Activated naive CD4-positive, alpha-beta T cell treated with Interleukin-2 at 50 U/mL for 16 hours (primary cell): ENCODE data around the gene TRPV5.
"Not testable (repeated sequence)": the region's sequence is repeated elsewhere in the genome, so short reads cannot be mapped to it uniquely, and the experiment has no call there.

Experiments
- DNase-seq: peaks from one replicate; pipeline ENCODE4 v3.0.0-alpha.2; 2020

TRPV5 gene

GRCh38 chr7:142933624-142934023 is at the start of gene TRPV5:
Gene TRPV5, minus strand, starts transcription at chr7:142933746. Its CDS starts 287 bp downstream, at chr7:142933459.
- no peak for DNase-seq

GRCh38 chr7:142978402-142978801 is 44.9 kb upstream of the TRPV5 start:
- DNase-seq, result not testable (repeated sequence)

DNA sequence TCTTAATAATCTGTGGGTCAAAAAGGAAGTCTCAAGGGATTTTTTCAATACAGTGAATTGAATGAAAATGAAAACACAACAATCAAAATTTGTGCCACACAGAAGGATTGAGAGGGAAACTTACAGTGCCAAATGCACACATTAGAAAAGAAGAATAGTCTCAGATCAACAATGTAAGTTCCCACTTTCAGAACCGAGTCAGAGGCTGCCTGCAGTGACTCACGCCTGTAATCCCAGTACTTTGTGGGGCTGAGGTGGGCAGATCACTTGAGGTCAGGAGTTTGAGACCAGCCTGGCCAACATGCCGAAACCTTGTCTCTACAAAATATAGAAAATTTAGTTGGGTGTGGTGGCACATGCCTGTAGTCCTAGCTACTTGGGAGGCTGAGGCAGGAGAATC is 41.1 kb upstream of the TRPV5 start:
- DNase-seq, result no peak

DNA sequence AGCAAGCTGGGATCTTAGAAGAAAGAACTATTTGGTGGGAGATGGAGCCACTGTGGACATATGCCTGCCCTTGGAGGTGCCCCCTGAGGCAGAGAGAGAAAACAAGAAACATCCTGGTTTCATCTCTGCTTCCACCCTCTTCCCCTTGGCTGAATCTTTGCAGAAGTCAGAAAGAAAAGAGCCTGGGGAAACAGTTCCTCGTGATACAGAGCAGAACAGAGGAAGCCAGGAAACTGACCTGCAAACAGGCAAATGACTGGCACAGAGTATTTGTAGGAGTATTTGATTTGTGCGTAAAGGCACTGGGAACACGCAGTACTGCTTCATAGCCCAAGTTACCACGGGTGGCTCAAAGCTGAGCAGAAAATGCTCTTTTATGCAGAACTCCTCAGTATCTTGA is 35.6 kb upstream of the TRPV5 start:
- no peak for DNase-seq

GRCh38 chr7:142968229-142968628 is 34.7 kb upstream of the TRPV5 start:
- no peak for DNase-seq

- DNase-seq, result no peak
These were observed 31.1 kb upstream of the TRPV5 start for GRCh38 chr7:142964502-142965246.

GRCh38 chr7:142963993-142964392 is 30.4 kb upstream of the TRPV5 start:
- no peak for DNase-seq

DNA sequence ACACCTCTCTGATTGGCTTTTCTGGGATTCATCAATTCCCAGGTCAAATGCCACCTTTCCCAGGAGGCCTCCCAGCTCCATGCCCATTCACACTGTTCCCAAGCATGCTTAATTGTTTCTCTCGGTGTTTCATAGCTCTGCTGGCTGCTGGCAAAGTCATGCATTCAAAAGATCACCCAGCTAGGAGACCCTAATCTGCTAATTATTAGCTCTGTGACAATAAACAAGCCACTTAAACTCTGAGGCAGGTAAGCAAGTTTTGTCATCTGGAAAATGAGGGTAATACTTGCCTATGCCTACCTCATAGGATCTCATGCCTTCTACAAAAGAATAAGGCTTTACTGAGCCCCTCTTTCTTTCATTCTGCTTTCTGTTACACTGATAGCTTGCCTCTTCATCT is 29.4 kb upstream of the TRPV5 start:
- no peak for DNase-seq

GRCh38 chr7:142961973-142962926 is 28.7 kb upstream of the TRPV5 start, which contains the start of gene KEL:
Gene KEL, minus strand, starts transcription at chr7:142962363. Its CDS starts 157 bp downstream, at chr7:142962206.
- no peak for DNase-seq

DNA sequence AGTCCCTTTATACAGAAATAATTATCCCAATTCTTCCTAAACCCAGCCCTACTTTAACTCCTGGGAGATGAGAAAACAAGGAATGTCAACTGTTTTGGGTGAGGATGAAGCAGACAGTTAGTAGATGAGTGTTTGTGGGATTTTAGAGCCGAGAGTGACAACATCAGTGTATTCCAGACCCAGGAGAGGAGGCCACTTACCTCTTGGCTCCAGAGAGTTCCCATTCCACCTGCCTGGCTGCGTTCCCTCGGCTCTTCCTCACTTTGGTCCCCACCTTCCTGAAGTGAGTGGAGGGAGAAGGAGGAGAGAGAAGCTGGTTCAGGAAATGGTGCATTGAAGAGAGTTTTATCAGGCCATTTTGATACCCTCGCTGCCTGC is 28.0 kb upstream of the TRPV5 start:
- DNase-seq, result no peak

GRCh38 chr7:142960955-142961512 is 27.5 kb upstream of the TRPV5 start:
- no peak for DNase-seq

DNA sequence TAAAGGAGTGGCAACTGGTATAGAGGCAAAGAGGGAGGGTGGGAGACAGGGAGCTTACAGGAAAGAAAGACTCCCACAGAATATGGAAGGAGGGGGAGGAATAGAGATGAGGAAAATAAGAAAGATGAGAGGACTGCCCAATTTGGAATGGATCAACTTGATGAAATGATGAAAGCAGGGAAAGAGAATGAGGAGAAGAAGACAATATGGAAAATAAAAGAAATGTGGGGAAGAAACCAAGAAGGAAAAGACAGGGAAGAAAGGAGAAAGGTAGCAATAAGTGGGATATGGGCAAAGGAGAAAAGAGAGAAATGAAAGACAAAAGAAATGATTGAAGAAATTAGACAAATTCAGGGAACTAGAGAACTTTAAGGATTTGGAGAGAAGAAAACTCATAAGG is 25.7 kb upstream of the TRPV5 start:
- DNase-seq, result no peak

DNA sequence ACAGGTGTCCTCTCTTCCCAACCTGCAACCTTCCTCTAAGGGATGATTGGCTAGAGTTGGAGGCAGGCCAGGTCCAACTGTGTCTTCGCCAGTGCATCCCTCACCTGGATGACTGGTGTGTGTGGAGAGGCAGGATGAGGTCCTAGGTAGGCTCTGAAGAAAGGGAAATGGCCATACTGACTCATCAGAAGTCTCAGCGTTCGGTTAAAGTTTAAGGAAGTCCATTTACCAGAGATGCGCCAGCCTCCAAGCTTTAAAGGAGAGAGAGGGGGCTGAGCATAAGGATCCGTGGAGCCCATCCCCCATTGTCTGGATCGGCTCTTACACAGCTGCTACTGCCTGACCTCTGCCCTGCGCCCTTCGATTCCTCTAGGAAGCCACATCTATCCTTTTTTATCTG is 24.2 kb upstream of the TRPV5 start:
- DNase-seq, result no peak

GRCh38 chr7:142956951-142957623 is 23.5 kb upstream of the TRPV5 start:
- DNase-seq, result no peak

- no peak for DNase-seq
These were observed 21.2 kb upstream of the TRPV5 start for GRCh38 chr7:142954680-142955268.

GRCh38 chr7:142950235-142950634 is 16.7 kb upstream of the TRPV5 start:
- DNase-seq, result no peak

DNA sequence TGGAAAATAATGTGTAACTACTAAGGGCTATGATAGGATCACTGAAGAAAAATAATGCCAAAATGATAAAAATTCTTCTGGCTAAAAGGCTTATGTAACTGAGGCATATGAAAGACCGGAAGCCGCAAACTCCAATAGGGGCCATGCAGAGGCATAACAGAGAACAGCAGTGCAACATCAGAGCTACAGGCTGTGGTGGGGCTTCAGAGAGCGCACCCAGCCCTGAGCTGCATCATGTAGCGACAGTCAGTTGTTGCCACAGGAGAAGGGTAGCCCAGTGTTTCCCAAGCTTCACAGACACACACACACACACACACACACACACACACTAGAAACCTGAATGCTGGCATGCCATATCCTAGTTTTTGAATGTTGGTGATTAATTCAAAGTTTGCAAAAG is 15.1 kb upstream of the TRPV5 start:
- no peak for DNase-seq

DNA sequence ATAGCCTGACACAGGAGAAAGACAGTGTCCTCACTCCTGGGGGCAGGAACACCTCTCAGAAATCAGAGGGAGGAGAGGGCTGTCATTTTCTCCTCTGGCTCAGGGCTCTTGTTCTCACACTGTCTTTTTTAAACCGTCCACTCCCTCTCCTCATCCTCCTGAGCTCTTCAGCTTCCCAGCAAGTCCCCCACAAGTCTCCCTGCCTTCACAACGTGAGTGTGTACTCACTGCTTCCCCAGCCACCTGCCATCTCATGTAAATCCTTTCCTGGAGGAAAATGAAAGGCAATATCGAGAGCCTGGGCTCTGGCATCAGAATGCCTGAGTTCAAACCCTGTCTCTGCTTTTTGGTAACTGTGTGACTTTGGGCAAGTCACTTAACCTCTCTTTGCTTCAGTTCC is 11.5 kb upstream of the TRPV5 start:
- DNase-seq, result no peak

DNA sequence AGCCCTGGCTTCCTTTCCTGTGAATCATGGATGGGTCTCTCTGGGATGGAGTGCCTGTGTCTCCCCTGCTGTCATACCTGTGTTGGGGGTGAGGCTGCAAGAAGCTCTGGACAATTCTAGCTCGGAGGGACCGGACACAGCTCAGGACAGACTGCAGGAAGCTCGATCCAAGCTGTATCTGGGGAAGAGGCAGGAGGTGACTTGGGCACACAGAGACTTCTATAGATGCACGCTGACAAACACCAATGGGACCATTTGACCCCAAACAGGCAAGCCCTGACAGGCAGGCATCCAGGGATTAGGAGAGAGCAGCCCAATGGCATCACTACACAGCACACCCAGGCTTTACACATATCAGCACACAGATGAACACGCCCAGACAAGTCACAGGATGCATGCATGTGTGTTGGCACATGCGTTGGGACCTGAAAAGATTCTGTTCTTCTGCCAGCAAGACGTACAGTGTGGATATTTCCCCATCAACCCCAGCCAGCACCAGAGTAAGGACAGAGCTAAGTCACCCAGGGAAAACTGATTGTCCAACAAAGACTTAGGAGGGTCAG is 10.2 kb upstream of the TRPV5 start:
- DNase-seq, result no peak

GRCh38 chr7:142942746-142943145 is 9.2 kb upstream of the TRPV5 start:
- no peak for DNase-seq

- DNase-seq, result no peak
These were observed 8.0 kb upstream of the TRPV5 start for GRCh38 chr7:142941541-142941940.

- no peak for DNase-seq
These were observed 7.5 kb upstream of the TRPV5 start for GRCh38 chr7:142940966-142941535.
